H1 (cell line): Measurements from ENCODE around the gene EML5. TPM values are rescaled to one million over a fixed set of nuclear protein-coding genes. Genes with fewer than 3 reads are reported as not detected.

Experiments used
- ASH2L ChIP-seq: fragments of 200-600, 300-600 bp; sonication (generic); IDR thresholded peaks from one replicate; pipeline ENCODE4 v1.7.1; 2017; ENCODE audit warnings: low read length
- EZH2 ChIP-seq: fragments of 200-600 bp; sonication (generic); IDR thresholded peaks from 2 replicates; pipeline ENCODE4 v1.7.1; 2012; ENCODE audit warnings: low read depth, mild to moderate bottlenecking, moderate library complexity, low read length, inconsistent platforms; ENCODE audit not compliant: severe bottlenecking
- HDAC6 ChIP-seq: IDR thresholded peaks from one replicate; pipeline ENCODE4 v1.7.1; 2012; ENCODE audit warnings: low read depth, mild to moderate bottlenecking, inconsistent platforms, low read length, moderate library complexity
- KDM1A ChIP-seq: fragments of 200-600, 300-600 bp; sonication (generic); IDR thresholded peaks from 2 replicates; pipeline ENCODE4 v1.7.1; 2016; ENCODE audit warnings: mild to moderate bottlenecking, low read length, borderline replicate concordance
- NANOG ChIP-seq: IDR thresholded peaks from 2 replicates; pipeline ENCODE4 v1.6.1; 2011; ENCODE audit warnings: low read length, low read depth, mild to moderate bottlenecking, inconsistent platforms; ENCODE audit not compliant: insufficient read depth, poor library complexity, severe bottlenecking
- POU5F1 ChIP-seq: IDR thresholded peaks from 2 replicates; pipeline ENCODE4 v1.6.1; 2011; ENCODE audit warnings: low read depth, mild to moderate bottlenecking, low read length, moderate library complexity
- RBBP5 ChIP-seq: IDR thresholded peaks from 2 replicates; pipeline ENCODE4 v1.7.1; 2012; ENCODE audit warnings: low read depth, mild to moderate bottlenecking, inconsistent platforms, low read length, moderate library complexity, borderline replicate concordance
- RXRA ChIP-seq: IDR thresholded peaks from 2 replicates; pipeline ENCODE4 v1.6.1; 2011; ENCODE audit warnings: low read depth, mild to moderate bottlenecking, low read length, moderate library complexity; ENCODE audit not compliant: insufficient read depth
- SP1 ChIP-seq: IDR thresholded peaks from 2 replicates; pipeline ENCODE4 v1.6.1; 2011; ENCODE audit warnings: low read depth, low read length
- TCF12 ChIP-seq: IDR thresholded peaks from 2 replicates; pipeline ENCODE4 v1.6.1; 2011; ENCODE audit warnings: low read depth, mild to moderate bottlenecking, low read length
- polyA plus RNA-seq, 7 experiments: library from polyadenylated mRNA; depleted of rRNA in 3 of 7; stranded (reverse) in 5 of 7; unstranded in 2 of 7; fragments of >200 nt in 5 of 7; fragments of 200-250 nt in 2 of 7; gene quantifications; 1 replicate in 5 of 7; 2 replicates in 1 of 7; 4 replicates in 1 of 7; pipeline versions ENCODE4 v1.2.1 to v1.2.3, GENCODE V29; 2011 to 2013; ENCODE audit warnings: missing spikeins in 2 of 7, mixed read lengths in 2 of 7
- total RNA-seq: library from RNA; stranded (reverse); fragmentation: NEBNext Ultra II Directional; extraction: Animal tissue kit (Norgen Biotek cat#: 25700); gene quantifications from 2 replicates; pipeline ENCODE4 v1.2.1, GENCODE V29; 2021

EML5 gene
- total and polyA plus RNA-seq, 2 of the 8 experiments (the other 6 are each of a cell fraction or from before 2014, with no cell fraction given) = 0.39 to 0.88 TPM

- TF ChIP-seq RBBP5 (no peak), ASH2L (no peak), HDAC6 (no peak), TCF12 (no peak), EZH2 (no peak), RXRA (no peak), KDM1A (no peak), SP1 (no peak), POU5F1 (no peak), NANOG (no peak)
These were observed 31.2 kb upstream of the EML5 start (continued) for GRCh38 chr14:88823968-88824313.
